DMS53 (cell line): ENCODE data around the gene CCNG2.
A peak's percentile ranks its signal among the peaks of the same experiment; 100 is the strongest.

ENCODE experiments used
- DNase-seq: peaks from one replicate; lab custom pipeline; 2025; lab: John Stamatoyannopoulos, UW

The CCNG2 gene

GRCh38 chr4:77178560-77178959 lies 21.6 kb downstream of the CCNG2 start:
- DNase-seq: no peak

- no peak for DNase-seq
Measured at GRCh38 chr4:77179519-77179918, 22.5 kb downstream of the CCNG2 start.

DNA sequence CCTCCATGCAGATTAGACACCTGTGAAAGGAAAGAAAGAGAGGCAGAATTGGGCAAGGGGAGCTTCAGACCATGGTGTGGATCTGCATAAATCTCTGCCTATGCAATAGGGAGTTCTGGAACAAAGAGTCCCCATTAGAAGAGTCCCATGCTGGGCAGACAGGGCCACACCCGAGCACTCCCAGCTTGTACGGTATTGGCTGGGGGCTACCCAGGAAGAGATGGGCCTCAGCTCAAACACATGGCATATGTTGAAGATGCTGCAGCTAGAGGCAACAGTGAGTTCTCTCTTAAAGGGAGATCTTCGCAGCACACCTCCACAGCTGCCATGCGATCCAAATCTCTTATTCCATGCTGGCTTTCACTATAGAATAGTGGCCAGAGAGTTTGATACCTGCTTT lies 24.7 kb downstream of the CCNG2 start:
- DNase-seq: no peak

- no peak for DNase-seq
Measured at GRCh38 chr4:77183777-77184420, 26.9 kb downstream of the CCNG2 start.

- DNase-seq: no peak
Measured at GRCh38 chr4:77184974-77185373, 28.0 kb downstream of the CCNG2 start.

GRCh38 chr4:77185686-77186085 lies 28.7 kb downstream of the CCNG2 start:
- no peak for DNase-seq

DNA sequence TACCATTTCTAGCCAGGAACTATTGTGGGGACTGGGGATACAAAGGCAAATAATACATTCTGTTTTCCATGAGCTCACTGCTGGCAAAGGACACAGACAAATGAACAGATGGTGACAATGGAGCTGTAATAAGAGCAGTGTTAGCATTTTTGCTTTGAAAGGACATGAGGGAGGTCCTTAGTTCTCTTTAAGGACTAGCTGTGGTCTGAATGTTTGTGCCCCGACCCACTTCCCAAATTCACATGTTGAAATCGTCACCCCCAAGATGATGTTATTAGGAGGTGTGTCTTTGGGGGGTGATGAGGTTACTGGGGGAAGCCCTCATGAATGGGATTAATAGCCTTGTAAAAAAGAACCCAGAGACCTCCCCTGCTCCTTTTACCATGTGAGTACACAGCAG lies 30.3 kb downstream of the CCNG2 start:
- DNase-seq: no peak

DNA sequence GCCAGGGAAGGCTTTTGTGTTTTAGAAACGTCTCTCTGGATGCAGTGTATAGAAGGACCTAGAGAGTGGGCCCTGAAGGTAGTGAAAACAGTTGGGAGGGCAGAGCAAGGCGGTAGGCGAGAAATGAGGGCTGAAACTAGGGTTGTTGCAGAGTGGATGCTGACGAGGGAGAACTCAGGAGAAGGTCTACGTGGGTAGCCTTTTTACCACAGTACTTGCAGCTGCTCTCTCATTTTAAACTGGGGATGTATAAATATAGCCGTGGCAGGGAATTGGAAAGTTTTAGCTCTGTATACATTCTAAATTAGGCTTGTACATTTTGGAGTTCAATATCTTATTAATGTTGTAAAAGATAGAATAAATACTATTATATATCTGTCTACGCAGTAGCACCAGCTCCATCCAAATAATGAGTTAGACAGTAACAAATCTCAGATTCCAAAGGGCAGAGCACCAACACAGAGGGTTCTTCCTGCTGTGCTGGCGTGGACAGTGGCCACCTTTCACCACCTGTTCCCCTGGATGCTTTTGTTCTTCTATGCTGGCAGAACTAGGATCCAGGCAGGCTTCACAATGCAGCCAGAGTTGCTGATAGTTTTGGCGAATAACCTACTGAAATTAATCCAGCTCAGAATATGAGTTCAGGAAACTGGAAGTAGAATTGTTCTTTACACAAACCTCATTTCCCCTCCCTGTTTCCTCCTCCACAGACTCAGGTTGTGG lies 31.7 kb downstream of the CCNG2 start:
- DNase-seq: no peak

- DNase-seq: no peak
Measured at GRCh38 chr4:77189412-77189811, 32.4 kb downstream of the CCNG2 start.

GRCh38 chr4:77190053-77190452 lies 33.0 kb downstream of the CCNG2 start:
- peak; percentile 28 for DNase-seq

- no peak for DNase-seq
Measured at GRCh38 chr4:77193046-77193445, 36.0 kb downstream of the CCNG2 start.

DNA sequence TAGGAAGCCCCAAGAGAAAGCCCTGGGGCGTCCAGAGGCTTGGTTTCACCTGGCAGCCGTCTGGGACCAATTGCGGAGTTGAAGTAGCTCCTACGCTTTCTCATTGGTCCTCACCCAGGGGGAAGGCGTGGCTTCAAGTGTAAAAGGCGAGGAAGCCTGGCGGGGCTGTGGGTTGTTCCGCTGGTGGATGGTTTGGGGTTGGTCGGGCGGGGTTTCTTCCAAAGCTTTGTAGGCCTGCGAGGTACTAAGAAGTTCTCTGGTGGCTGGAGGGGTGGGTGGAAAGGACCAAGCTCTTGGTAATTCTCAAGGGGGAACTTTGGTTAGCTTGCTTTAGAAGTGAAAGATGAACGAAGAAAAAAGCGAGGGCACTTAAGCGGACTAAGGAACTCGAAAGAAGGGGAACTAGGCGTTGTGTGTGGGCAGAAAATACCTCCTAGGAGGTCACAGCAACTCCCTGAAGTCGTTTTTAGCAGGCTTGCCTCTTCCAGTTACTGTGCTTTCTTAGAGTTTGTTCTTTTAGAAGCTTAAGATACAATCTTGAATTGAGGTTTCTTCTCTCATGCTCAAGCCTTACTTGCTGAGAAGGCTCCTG lies 36.6 kb downstream of the CCNG2 start:
- no peak for DNase-seq

DNA sequence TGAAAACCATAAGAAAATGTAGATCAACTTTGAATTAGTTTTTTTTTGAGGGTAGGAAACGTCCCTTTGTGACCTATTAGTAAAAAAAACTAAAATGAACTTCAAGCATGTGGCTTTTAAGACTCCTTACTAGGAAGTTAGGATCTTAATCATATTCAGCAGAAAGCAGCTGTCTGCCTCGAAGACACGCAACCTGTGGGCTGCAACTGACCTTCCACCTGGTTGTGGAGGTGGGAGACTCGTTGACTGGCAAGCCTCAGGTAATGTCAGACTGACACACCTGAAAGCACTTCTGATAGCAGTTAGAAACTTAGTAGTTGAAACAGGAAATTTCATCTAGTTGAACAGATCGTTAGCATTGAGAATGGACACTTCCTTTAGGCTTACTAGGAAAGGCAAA lies 37.4 kb downstream of the CCNG2 start:
- no peak for DNase-seq

DNA sequence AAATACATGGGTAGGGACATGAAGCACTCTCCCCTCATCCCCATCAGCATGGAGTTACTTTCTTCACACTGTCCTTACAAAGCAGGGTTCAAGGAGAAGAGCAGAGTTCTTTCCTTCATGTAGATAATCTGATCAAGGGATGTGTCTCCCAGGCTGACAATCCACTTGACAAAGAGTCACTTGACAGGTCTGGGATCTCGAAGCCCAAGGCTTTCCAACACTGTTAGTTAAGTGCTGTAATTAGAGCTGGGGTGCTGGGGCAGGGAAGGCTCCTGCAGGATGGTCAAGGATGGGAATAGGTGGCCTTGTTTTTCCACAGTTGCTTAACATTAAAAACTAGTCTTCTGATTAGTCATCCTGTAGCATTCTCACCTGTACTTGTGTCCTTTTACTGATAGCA lies 38.0 kb downstream of the CCNG2 start:
- no peak for DNase-seq

DNA sequence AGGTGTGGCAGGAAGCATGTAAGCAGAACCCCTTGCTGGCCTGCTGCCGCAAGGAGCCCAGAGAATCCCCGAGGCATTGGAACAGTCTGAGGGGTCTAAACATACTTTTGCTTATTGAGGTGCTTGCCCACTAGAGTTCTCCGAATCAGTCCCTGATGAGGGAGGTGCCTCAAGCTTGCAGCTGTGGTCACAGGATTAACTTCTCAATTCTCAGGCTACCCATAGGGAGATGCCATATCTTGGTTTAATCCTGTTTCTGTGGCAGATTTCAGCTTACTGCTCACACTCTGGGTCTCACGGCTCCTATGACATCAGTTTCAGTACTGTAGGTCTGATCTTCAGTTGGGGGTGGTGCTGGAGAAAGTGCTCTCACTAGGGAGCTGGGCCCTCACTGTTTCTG lies 39.9 kb downstream of the CCNG2 start:
- DNase-seq: no peak

DNA sequence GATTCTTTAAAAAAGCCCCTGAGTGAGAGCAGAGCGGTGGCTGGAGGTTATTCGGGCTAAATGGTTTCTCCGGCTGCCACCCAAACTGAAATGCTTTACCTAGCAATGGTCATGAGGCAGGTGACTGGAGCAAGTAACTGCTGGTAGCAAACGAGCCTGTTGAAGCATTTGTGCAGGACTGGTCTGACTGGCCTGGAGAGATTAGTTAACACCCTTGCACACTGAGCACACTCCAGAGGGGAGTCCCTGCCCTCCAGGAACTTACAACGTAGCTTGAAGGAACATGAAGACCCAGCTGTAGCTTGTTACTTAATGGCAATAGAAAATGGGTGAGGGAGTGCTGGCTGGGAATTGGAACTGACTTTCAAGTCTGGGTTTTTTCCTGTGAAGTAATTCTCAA lies 40.4 kb downstream of the CCNG2 start:
- DNase-seq: no peak

GRCh38 chr4:77197831-77198230 lies 40.8 kb downstream of the CCNG2 start:
- DNase-seq: no peak

- no peak for DNase-seq
Measured at GRCh38 chr4:77199276-77199675, 42.3 kb downstream of the CCNG2 start.

DNA sequence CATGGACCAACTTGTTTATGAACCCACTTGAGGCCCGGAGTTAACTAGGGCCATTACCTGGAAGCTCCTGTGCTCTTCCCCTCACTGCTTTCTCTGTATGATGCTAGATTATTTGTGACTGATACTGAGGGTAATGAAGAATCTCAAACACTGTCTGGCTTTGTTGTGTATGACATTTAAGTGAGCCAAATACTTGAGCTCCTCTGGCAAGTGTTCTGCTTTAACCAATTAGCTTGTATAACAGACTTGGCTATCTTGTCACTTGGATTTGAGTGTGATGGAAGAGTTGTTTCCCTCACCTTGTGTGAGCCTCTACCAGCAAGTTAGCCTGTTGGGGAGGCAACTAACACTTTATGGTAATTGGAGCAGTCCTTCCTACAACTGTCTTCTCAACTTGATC lies 42.7 kb downstream of the CCNG2 start:
- DNase-seq: no peak

DNA sequence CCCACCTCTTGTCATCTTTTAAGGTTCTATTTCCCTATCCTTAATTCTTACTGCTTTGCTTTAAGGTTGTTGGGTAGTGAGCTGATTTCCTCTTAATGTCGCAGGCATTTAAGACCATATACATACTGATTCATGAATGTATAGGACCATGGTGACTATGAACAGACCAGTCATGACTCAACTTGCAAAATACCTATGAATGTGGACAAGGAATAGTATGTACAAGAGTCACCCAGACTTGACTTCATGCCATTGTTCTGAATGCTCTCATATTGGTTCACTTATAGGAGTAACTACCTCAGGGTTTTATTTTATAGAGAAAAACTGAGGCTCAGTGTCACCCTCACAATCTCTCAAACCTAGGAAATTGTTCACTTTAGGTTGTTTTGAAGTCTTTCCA lies 44.3 kb downstream of the CCNG2 start:
- no peak for DNase-seq

DNA sequence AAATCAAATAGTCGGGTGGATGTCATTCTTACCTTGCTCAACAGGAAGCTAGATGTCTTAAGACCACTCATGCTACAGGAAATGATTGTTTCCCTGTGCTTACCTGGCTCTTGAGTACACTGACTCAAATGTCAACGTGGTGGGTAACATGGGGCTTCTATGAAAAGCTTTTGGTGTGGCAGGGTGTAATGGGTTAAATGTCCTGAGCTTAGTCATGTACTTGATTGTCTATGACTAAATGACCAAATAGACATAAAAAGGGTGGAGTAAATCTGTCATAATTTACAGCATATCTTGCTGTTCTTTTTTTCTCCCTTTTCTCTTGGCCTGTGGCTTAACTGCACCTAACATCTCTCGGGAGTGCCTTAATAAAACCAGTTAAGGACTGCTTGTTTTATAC lies 44.9 kb downstream of the CCNG2 start:
- DNase-seq: peak; percentile 26

GRCh38 chr4:77202491-77202890 lies 45.5 kb downstream of the CCNG2 start:
- peak; percentile 6 for DNase-seq

GRCh38 chr4:77203380-77204197 lies 46.6 kb downstream of the CCNG2 start:
- DNase-seq: peak; percentile 80
